ENCODE measurements around the gene CAPZB.

The CAPZB gene

DNA sequence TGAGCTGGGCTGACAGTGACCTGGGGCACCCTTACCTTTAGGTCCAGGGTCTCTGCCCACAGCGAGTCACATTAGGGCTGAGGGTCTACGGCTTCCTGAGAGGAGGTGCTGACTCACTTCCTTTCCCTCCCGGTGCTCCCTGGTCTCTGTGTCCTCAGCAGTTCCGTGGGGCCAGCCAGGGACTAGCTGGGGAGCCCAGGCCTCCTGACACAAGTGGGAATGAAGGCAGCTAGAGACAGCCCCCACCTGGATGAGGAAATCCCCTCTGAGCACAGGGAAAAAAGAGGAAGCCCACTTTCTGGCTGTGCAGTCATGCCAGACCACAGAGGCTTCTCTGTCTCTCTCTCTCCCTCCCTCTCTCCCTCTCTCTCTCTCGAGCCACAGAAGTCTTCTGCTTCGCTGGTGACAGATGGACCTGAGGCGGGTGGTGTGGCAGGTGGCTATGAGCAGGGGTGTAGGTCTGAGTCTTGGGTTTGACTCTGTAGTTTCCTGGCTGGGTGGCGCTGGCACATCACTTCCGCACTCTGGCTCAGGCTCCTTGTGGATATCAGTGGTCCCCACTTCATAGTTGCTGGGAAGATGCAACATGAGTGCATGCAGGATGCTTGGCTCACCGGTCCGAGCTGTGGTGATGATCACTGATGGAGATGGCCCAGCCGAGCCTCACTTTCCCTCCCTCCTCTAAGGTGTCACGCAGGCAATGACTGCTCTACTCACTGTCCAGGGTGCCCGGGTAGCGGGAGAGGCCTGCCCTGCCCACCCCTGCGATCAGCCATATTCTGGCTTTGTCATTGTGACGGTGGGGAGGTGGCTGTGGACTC lies 169.8 kb downstream of the CAPZB start:
- no peak overlapping the region for H3K4me3 ChIP-seq (ENCODE audit: low read depth, low read length)
- peak; percentile 85 for DNase-seq (ENCODE audit: low read depth)
- TF ChIP-seq POLR2A (IDR thresholded peaks at IDR 0.05; ENCODE audit: extremely low read depth, insufficient read length) (no peak), MAX (IDR thresholded peaks at IDR 0.05; ENCODE audit: low read depth, low read length) (no peak), MYC (IDR thresholded peaks at IDR 0.05; ENCODE audit: low read depth, low read length) (no peak)
- TF ChIP-seq, protein P1, sequence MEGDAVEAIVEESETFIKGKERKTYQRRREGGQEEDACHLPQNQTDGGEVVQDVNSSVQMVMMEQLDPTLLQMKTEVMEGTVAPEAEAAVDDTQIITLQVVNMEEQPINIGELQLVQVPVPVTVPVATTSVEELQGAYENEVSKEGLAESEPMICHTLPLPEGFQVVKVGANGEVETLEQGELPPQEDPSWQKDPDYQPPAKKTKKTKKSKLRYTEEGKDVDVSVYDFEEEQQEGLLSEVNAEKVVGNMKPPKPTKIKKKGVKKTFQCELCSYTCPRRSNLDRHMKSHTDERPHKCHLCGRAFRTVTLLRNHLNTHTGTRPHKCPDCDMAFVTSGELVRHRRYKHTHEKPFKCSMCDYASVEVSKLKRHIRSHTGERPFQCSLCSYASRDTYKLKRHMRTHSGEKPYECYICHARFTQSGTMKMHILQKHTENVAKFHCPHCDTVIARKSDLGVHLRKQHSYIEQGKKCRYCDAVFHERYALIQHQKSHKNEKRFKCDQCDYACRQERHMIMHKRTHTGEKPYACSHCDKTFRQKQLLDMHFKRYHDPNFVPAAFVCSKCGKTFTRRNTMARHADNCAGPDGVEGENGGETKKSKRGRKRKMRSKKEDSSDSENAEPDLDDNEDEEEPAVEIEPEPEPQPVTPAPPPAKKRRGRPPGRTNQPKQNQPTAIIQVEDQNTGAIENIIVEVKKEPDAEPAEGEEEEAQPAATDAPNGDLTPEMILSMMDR (IDR thresholded peaks at IDR 0.05; ENCODE audit: low read depth, low read length), result no peak

DNA sequence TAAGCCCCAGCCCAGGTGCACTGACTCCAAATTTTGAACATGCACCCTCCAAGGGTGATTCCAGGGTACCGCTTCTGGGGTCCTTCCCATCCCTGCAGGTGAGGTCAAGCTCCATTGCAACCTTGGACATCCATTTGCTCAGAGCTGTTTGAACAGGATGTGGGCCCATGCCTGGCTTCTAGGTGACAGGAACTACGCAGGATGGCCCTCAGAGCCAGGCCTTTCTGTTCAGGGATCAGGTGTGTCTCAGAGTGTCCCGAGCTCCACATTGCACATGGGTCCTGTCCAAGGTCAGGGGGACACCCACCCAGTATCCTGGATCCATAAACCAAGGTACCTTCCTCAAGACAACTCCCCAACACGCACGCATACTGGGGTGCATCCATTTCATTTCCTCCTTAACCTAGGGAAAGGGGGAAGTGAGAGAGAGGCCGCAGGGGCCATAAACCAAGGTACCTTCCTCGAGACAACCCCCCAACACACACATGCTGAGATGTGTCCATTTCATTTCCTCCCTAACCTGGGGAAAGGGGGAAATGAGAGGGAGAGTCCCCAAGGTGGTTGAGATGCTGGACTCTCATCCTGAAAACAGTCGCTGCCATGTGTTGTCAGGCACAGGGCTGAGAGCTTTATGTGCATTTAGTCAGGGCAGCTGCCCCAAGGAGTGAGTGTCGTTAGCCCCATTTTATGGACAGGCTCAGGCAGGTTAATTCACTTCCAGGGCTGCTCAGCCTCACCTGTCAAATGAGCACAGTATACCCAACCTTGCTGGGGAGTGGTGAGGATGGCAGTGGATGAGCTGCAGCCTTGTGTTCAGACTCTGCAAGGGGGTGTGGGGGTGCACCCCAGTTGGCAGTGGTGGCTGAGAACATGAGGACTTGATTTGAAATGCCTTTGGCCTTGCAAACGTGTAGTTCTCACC lies 171.1 kb downstream of the CAPZB start:
- no peak for DNase-seq (ENCODE audit: low read depth)
- no peak overlapping the region for H3K4me3 ChIP-seq (ENCODE audit: low read depth, low read length)
- TF ChIP-seq MAX (IDR thresholded peaks at IDR 0.05; ENCODE audit: low read depth, low read length), result no peak
- TF ChIP-seq MYC (IDR thresholded peaks at IDR 0.05; ENCODE audit: low read depth, low read length), result no peak
- TF ChIP-seq, protein P1 (IDR thresholded peaks at IDR 0.05; ENCODE audit: low read depth, low read length), result no peak
- TF ChIP-seq POLR2A (IDR thresholded peaks at IDR 0.05; ENCODE audit: extremely low read depth, insufficient read length), result no peak

DNA sequence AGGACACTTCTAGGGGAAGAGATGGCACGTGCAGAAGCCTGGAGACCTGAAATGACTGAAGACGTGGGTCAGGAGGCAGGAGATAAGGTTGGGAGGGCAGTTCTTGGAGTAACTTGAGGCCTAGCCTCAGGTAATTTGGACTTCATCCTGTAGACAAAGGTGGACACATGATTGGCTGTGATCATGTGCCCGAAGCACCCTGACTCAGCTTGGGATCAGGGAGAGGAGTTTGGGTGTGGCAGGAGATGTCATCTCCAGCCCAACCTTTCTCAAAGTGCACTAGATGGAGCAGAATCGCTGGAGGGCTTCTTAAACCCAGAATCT lies 171.7 kb downstream of the CAPZB start:
- no peak overlapping the region for H3K4me3 ChIP-seq (ENCODE audit: low read depth, low read length)
- TF ChIP-seq POLR2A (IDR thresholded peaks at IDR 0.05; ENCODE audit: extremely low read depth, insufficient read length) (no peak), MYC (IDR thresholded peaks at IDR 0.05; ENCODE audit: low read depth, low read length) (no peak), MAX (IDR thresholded peaks at IDR 0.05; ENCODE audit: low read depth, low read length) (no peak)
- no peak for DNase-seq (ENCODE audit: low read depth)

GRCh38 chr1:19312782-19313635 lies 172.3 kb downstream of the CAPZB start:
- TF ChIP-seq MAX (IDR thresholded peaks at IDR 0.05; ENCODE audit: low read depth, low read length), result no peak
- TF ChIP-seq, protein P1 (IDR thresholded peaks at IDR 0.05; ENCODE audit: low read depth, low read length), result no peak
- TF ChIP-seq POLR2A (IDR thresholded peaks at IDR 0.05; ENCODE audit: extremely low read depth, insufficient read length), result no peak
- TF ChIP-seq MYC (IDR thresholded peaks at IDR 0.05; ENCODE audit: low read depth, low read length), result no peak
- H3K4me3 ChIP-seq (ENCODE audit: low read depth, low read length), result peak overlapping the region; percentile 57
- peak; percentile 79 for DNase-seq (ENCODE audit: low read depth)

- TF ChIP-seq MYC (IDR thresholded peaks at IDR 0.05; ENCODE audit: low read depth, low read length) (0 out of 2 replicates have a peak, but pooled peaks have one; percentile 7), POLR2A (IDR thresholded peaks at IDR 0.05; ENCODE audit: extremely low read depth, insufficient read length) (peak; percentile 77), MAX (IDR thresholded peaks at IDR 0.05; ENCODE audit: low read depth, low read length) (peak; percentile 17)
- TF ChIP-seq, protein P1 (IDR thresholded peaks at IDR 0.05; ENCODE audit: low read depth, low read length), result no peak
- DNase-seq (ENCODE audit: low read depth), result peak; percentile 91
- H3K4me3 ChIP-seq (ENCODE audit: low read depth, low read length), result peak within 1 kb of the TSS; percentile 71
These were observed 173.2 kb downstream of the CAPZB start, which contains the start of the genes AKR7A2 and SLC66A1 for GRCh38 chr1:19311931-19312781. Gene AKR7A2 (minus strand): TSS chr1:19312144. CDS start chr1:19312124, 20 bp downstream. Gene SLC66A1 (plus strand): TSS chr1:19312326. CDS start chr1:19317678, 5,352 bp downstream.

Measured in NB4 (cell line).